Small intestine (tissue), 7 donors: ENCODE measurements around the gene IFNL3. TPM values are rescaled to one million over a fixed set of nuclear protein-coding genes. Genes with fewer than 3 reads are reported as not detected.
"Not testable (repeated sequence)": the region's sequence is repeated elsewhere in the genome, so short reads cannot be mapped to it uniquely, and the experiment has no call there.

Experiments
- DNase-seq, 2 donors: peaks; one replicate each; pipeline versions ENCODE4 v3.0.0 to v3.0.0-alpha.2; 2013
- FAIRE-seq: peaks from 2 replicates; lab custom pipeline; 2012; peaks lifted over from hg19 to GRCh38; lab: Jason Lieb, UNC
- H3K27ac ChIP-seq, 3 donors: one replicate each; pipeline ENCODE4 v1.5.1; 2013; ENCODE audit warnings: low read length in 2 of 3, mild to moderate bottlenecking in 2 of 3, control low read depth in 1 of 3, inconsistent platforms in 1 of 3, low read depth in 1 of 3, moderate library complexity in 1 of 3
- H3K27me3 ChIP-seq, 3 donors: one replicate each; pipeline ENCODE4 v1.6.1; 2013; ENCODE audit warnings: low read length in 3 of 3, inconsistent platforms in 1 of 3; ENCODE audit not compliant: control insufficient read depth in 3 of 3, insufficient read depth in 3 of 3
- H3K36me3 ChIP-seq, 3 donors: one replicate each; pipeline ENCODE4 v1.6.1; 2013; ENCODE audit warnings: low read length in 3 of 3, inconsistent platforms in 1 of 3, low read depth in 1 of 3, mild to moderate bottlenecking in 1 of 3, moderate library complexity in 1 of 3; ENCODE audit not compliant: control insufficient read depth in 3 of 3, insufficient read depth in 2 of 3
- H3K4me1 ChIP-seq, 3 donors: one replicate each; pipeline ENCODE4 v1.6.1; 2013; ENCODE audit warnings: low read length in 2 of 3, inconsistent platforms in 1 of 3, low read depth in 1 of 3, mild to moderate bottlenecking in 1 of 3, moderate library complexity in 1 of 3; ENCODE audit not compliant: control insufficient read depth in 3 of 3, insufficient read depth in 2 of 3
- H3K4me3 ChIP-seq, 3 donors: one replicate each; pipeline ENCODE4 v1.5.1; 2013; ENCODE audit warnings: low read length in 3 of 3, control low read depth in 1 of 3, inconsistent platforms in 1 of 3, low read depth in 1 of 3, mild to moderate bottlenecking in 1 of 3, moderate library complexity in 1 of 3
- H3K9me3 ChIP-seq, 2 donors: one replicate each; pipeline ENCODE4 v1.6.1; 2013; ENCODE audit warnings: low read depth in 1 of 2, low read length in 1 of 2; ENCODE audit not compliant: control insufficient read depth in 2 of 2, insufficient read depth in 1 of 2
- WGBS, 3 donors: extraction: QIAGEN DNeasy Blood & Tissue Kit; methylation state at CpG; one replicate each; pipeline ENCODE4 v1.1.7; 2013; 5-methylcytosine and 5-hydroxymethylcytosine counted together
- polyA plus RNA-seq, 4 donors: library from polyadenylated mRNA; stranded (reverse) in 3 of 4; unstranded in 1 of 4; fragments of 200-250 nt in 3 of 4; fragments of 120-200 nt in 1 of 4; gene quantifications; one replicate each; pipeline versions ENCODE4 v1.2.1 to v1.2.3, GENCODE V29; 2013
- donor health status: healthy with polysubstance abuse.
- donor health status: control.
- donor health status: control.
- donor health status: Bipolar disorder and iron deficiency.
- donor health status: healthy.

Gene IFNL3
- polyA plus RNA-seq, 4 donors = not detected

DNA sequence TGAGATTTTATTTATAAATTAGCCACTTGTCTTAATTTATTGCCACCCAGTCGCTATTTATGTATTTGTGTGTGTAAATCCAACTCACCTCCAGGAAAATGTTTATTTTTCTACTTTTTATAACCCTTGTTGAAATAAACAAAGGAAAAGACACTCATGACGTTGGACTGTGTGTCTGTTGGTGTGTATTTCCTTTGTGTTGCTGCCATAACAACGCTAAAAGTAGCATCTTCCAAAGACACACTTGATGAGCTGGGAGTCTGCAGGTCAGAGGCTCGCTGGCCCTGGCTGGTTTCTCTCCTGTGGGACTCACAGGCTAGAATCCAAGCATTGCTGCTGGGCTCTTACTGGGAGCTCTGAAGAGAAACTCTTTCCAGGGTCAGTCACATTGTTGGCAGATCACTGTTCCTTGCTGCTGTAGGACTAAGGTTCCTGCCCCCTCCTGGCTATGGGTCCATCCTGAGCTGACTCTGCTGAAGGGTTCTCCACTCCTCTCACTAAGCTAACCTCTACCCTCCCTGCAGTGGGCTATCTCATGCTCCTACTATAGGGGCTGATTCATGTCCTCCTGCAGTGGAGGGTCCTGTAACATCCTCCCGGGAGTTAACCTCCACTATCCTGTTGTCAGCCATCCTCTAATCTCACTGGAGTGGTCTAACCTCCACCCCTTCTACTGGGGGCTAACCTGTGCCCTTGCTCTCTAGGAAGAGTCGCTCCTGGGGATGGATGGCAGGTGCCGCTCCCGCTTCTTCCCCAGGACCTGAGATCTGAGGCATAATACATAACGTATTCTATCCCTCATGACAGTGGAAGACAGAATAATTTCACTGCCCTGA, 25.4 kb upstream of the IFNL3 start:
- no peak for FAIRE-seq

GRCh38 chr19:39269369-39269768, 24.6 kb upstream of the IFNL3 start:
- not testable (repeated sequence) for H3K9me3 ChIP-seq, DNase-seq, H3K36me3 ChIP-seq, FAIRE-seq, H3K4me1 ChIP-seq, H3K27ac ChIP-seq, H3K4me3 ChIP-seq
- H3K27me3 ChIP-seq = peaks cover 9 to 24% (median 16%) of the 10 kb centered on the region in 3 donors
- 73 to 83% (median 81%) methylated on average over 8 to 10 of the region's 10 CpGs for WGBS, 3 donors

More for the DNA sequence above, 25.4 kb upstream of the IFNL3 start:
- WGBS, 3 donors = 74 to 84% (median 75%) methylated on average over 9 of the region's 9 CpGs
- no peak for DNase-seq
- Histone ChIP-seq H3K4me3 (no peak overlapping the region), H3K27me3 (peaks cover under 1 to 19% (median 7%) of the 10 kb centered on the region in 3 donors), H3K36me3 (no peaks in the 10 kb centered on the region), H3K4me1 (no peaks in the 10 kb centered on the region), H3K9me3 (peaks cover 0 to 3% of the 10 kb centered on the region in 2 donors), H3K27ac (no peak overlapping the region)

- 79 to 87% (median 80%) methylated on average over 7 to 10 of the region's 10 CpGs for WGBS, 3 donors
- Histone ChIP-seq H3K4me1 (peaks cover 0 to 11% (median 0%) of the 10 kb centered on the region in 3 donors), H3K27me3 (peaks cover 9 to 31% (median 22%) of the 10 kb centered on the region in 3 donors)
- H3K27ac ChIP-seq, H3K4me3 ChIP-seq, H3K36me3 ChIP-seq, DNase-seq, FAIRE-seq, H3K9me3 ChIP-seq: not testable (repeated sequence)
Observed at GRCh38 chr19:39268531-39269223, 23.9 kb upstream of the IFNL3 start.

- not testable (repeated sequence) for DNase-seq, FAIRE-seq, H3K9me3 ChIP-seq, H3K36me3 ChIP-seq, H3K4me3 ChIP-seq, H3K27ac ChIP-seq
- WGBS, 3 donors = no CpG with 5 or more reads among the region's 1 CpG
- Histone ChIP-seq H3K4me1 (peaks cover 0 to 11% (median 0%) of the 10 kb centered on the region in 3 donors), H3K27me3 (peaks cover 9 to 37% (median 26%) of the 10 kb centered on the region in 3 donors)
Observed at GRCh38 chr19:39268085-39268484, 23.3 kb upstream of the IFNL3 start, which contains the start of gene IFNL2. Gene IFNL2 (plus strand): TSS chr19:39268396. CDS start chr19:39268569, 173 bp downstream.

GRCh38 chr19:39265321-39265916, 20.6 kb upstream of the IFNL3 start:
- Histone ChIP-seq H3K27ac (no peak overlapping the region), H3K9me3 (peaks cover 0 to 3% of the 10 kb centered on the region in 2 donors), H3K4me3 (no peak overlapping the region), H3K36me3 (no peaks in the 10 kb centered on the region), H3K4me1 (peaks cover 0 to 11% (median 0%) of the 10 kb centered on the region in 3 donors), H3K27me3 (peaks cover 9 to 46% (median 38%) of the 10 kb centered on the region in 3 donors)
- DNase-seq (no peak), FAIRE-seq (no peak)
- 39 to 71% (median 67%) methylated on average over 35 to 39 of the region's 39 CpGs for WGBS, 3 donors

DNA sequence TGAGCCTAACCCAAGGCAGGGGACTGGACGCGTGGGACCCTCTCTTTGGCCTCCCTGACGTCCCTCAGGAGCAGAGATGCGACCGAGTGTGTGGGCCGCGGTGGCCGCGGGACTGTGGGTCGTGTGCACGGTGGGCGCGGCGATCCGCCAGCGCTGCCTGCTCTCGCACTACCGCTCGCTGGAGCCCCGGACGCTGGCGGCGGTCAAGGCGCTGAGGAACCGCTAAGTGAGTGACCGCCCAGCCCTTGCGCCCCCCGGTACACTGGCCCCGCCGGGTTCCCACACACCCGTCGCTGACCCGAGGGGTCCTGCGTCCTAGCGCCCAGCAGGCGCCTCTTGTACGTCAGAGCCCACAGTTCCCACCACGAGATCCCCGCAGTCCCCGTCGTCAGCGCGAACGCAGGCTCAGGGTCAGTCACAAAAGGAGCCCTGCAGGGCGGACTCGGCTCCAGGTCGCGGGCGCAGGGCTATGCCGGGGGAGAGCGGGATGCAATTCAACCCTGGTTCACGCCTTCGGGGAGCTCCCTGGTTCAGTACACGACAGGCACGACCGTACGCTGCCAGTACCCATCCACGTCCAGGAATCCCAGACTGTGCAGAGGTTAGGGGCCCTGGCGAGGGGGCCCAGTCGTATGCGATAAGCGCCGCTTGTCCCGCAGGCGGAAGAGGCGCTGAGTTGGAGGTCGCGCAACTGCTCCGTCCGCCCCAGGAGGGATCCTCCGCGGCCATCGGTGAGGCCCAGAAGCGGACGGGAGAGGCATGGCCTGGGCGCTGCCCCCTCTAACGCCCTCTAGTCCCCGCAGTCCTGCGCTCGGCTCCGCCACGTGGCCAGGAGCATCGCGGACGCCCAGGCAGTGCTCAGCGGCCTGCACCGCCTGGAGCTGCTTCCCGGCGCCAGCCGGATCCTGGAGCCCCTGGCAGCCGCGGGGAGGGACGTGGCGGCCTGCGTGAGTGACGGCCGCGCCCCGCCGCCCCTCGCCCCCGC, 19.8 kb upstream of the IFNL3 start:
- Histone ChIP-seq H3K4me1 (peaks cover 0 to 11% (median 0%) of the 10 kb centered on the region in 3 donors), H3K36me3 (no peaks in the 10 kb centered on the region), H3K27me3 (peaks cover 9 to 42% (median 38%) of the 10 kb centered on the region in 3 donors), H3K9me3 (peaks cover 0 to 3% of the 10 kb centered on the region in 2 donors), H3K27ac (no peak overlapping the region), H3K4me3 (peak overlapping the region in 1 of 3 donors; percentile 10)
- DNase-seq (no peak), FAIRE-seq (no peak)
- 5 to 12% (median 8%) methylated on average over 82 to 102 of the region's 102 CpGs for WGBS, 3 donors

DNA sequence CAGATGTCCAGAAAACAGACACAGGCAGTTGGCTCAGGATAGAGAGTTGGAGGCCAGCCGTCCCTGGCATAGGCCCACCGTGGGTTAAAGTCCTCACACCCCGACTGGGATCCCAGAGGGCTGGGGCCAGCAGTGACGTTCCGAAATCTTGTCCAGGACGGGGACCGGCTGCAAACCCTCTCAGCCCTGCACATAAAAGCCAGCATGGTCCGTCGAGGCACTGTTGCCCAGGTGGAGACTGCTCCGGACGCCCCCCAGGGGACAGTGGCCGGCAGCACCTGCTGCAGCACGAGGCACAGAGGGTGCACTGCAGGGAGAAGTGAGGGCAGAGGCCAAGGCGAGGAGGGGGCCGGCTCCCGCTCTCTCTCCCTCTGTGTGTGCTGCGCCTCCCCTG, 19.1 kb upstream of the IFNL3 start:
- no peak overlapping the region for H3K27ac ChIP-seq
- peaks cover 0 to 3% of the 10 kb centered on the region in 2 donors for H3K9me3 ChIP-seq
- FAIRE-seq (no peak), DNase-seq (no peak)
- H3K4me1 ChIP-seq = peaks cover 0 to 11% (median 0%) of the 10 kb centered on the region in 3 donors
- H3K27me3 ChIP-seq = peaks cover 9 to 42% (median 38%) of the 10 kb centered on the region in 3 donors
- H3K4me3 ChIP-seq = no peak overlapping the region
- H3K36me3 ChIP-seq = no peaks in the 10 kb centered on the region
- 10 to 16% (median 13%) methylated on average over 11 to 17 of the region's 17 CpGs for WGBS, 3 donors
